ENCODE measurements around the gene DIP2B.
"Not testable (repeated sequence)": the region's sequence is repeated elsewhere in the genome, so short reads cannot be mapped to it uniquely, and the experiment has no call there.

Gene DIP2B

GRCh38 chr12:50550530-50551223 lies 45.9 kb downstream of the DIP2B start:
- FAIRE-seq, result no peak

GRCh38 chr12:50551866-50552265 lies 47.1 kb downstream of the DIP2B start:
- FAIRE-seq, result no peak

GRCh38 chr12:50554651-50555050 lies 49.9 kb downstream of the DIP2B start:
- FAIRE-seq, result no peak

- no peak for FAIRE-seq
Observed at GRCh38 chr12:50555471-50555885, 50.7 kb downstream of the DIP2B start.

- no peak for FAIRE-seq
Observed at GRCh38 chr12:50556273-50556672, 51.5 kb downstream of the DIP2B start.

- not testable (repeated sequence) for FAIRE-seq
Observed at GRCh38 chr12:50556796-50557195, 52.0 kb downstream of the DIP2B start.

GRCh38 chr12:50557421-50557820 lies 52.6 kb downstream of the DIP2B start:
- no peak for FAIRE-seq

GRCh38 chr12:50558970-50559369 lies 54.2 kb downstream of the DIP2B start:
- no peak for FAIRE-seq

GRCh38 chr12:50562520-50563433 lies 58.0 kb downstream of the DIP2B start:
- no peak for FAIRE-seq

- FAIRE-seq, result no peak
Observed at GRCh38 chr12:50563434-50563787, 58.6 kb downstream of the DIP2B start.

GRCh38 chr12:50564237-50564947 lies 59.6 kb downstream of the DIP2B start:
- FAIRE-seq, result no peak

GRCh38 chr12:50564948-50565297 lies 60.1 kb downstream of the DIP2B start:
- no peak for FAIRE-seq

- no peak for FAIRE-seq
Observed at GRCh38 chr12:50566066-50566465, 61.3 kb downstream of the DIP2B start.

GRCh38 chr12:50567926-50568325 lies 63.1 kb downstream of the DIP2B start:
- FAIRE-seq, result no peak

- FAIRE-seq, result no peak
Observed at GRCh38 chr12:50568338-50569091, 63.7 kb downstream of the DIP2B start.

GRCh38 chr12:50569321-50569720 lies 64.5 kb downstream of the DIP2B start:
- FAIRE-seq, result no peak

- FAIRE-seq, result no peak
Observed at GRCh38 chr12:50569876-50570275, 65.1 kb downstream of the DIP2B start.

GRCh38 chr12:50571786-50572185 lies 67.0 kb downstream of the DIP2B start:
- FAIRE-seq, result no peak

- FAIRE-seq, result no peak
Observed at GRCh38 chr12:50572287-50572686, 67.5 kb downstream of the DIP2B start.

GRCh38 chr12:50572760-50573159 lies 68.0 kb downstream of the DIP2B start:
- no peak for FAIRE-seq

- FAIRE-seq, result no peak
Observed at GRCh38 chr12:50573271-50573670, 68.5 kb downstream of the DIP2B start.

- no peak for FAIRE-seq
Observed at GRCh38 chr12:50574601-50575348, 70.0 kb downstream of the DIP2B start.
